Type B pancreatic cell (in vitro differentiated cells): ENCODE results near the gene DGKZ. TPM values are rescaled to one million over a fixed set of nuclear protein-coding genes. Genes with fewer than 3 reads are reported as not detected.

Experiments used
- DNase-seq: peaks from one replicate; pipeline ENCODE4 v3.0.0; 2021; ENCODE audit warnings: mixed read lengths; ENCODE audit not compliant: unreplicated experiment; ENCODE audit errors: extremely low spot score
- H3K27ac Mint-ChIP-seq: 2 replicates; pipeline ENCODE4 v1.8.0; 2021; ENCODE audit warnings: mild to moderate bottlenecking, mixed read lengths
- H3K27me3 Mint-ChIP-seq: 2 replicates; pipeline ENCODE4 v1.8.0; 2021; ENCODE audit warnings: mixed read lengths
- H3K36me3 Mint-ChIP-seq: 2 replicates; pipeline ENCODE4 v1.8.0; 2021; ENCODE audit warnings: mixed read lengths
- H3K4me1 Mint-ChIP-seq: one replicate; pipeline ENCODE4 v1.8.0; 2021; ENCODE audit warnings: mixed read lengths; ENCODE audit not compliant: unreplicated experiment
- H3K4me3 Mint-ChIP-seq: 2 replicates; pipeline ENCODE4 v1.8.0; 2021; ENCODE audit warnings: mild to moderate bottlenecking, mixed read lengths
- H3K9me3 Mint-ChIP-seq: 2 replicates; pipeline ENCODE4 v1.8.0; 2021; ENCODE audit warnings: mixed read lengths
- total RNA-seq: library from RNA; stranded (reverse); gene quantifications from 2 replicates; pipeline ENCODE4 v1.2.1, GENCODE V29; 2021; ENCODE audit warnings: low replicate concordance
- TF ChIP-seq, protein P1 (sequence below): fragments of 200-600 bp; sonication (generic); conservative IDR thresholded peaks from 2 replicates; pipeline ENCODE4 v1.5.0; 2021; ENCODE audit warnings: antibody characterized with exemption, mild to moderate bottlenecking

Gene DGKZ
- total RNA-seq, 1 donor from 2014 or later, result 50.0 TPM

GRCh38 chr11:46393759-46394158 is 46.5 kb downstream of the DGKZ start:
- Mint-ChIP-seq H3K36me3 (no peaks in the 10 kb centered on the region), H3K27ac (no peak overlapping the region), H3K4me1 (peaks cover 8% of the 10 kb centered on the region), H3K27me3 (peaks cover 38% of the 10 kb centered on the region), H3K4me3 (peak overlapping the region; percentile 87), H3K9me3 (no peaks in the 10 kb centered on the region)
- TF ChIP-seq, protein P1, sequence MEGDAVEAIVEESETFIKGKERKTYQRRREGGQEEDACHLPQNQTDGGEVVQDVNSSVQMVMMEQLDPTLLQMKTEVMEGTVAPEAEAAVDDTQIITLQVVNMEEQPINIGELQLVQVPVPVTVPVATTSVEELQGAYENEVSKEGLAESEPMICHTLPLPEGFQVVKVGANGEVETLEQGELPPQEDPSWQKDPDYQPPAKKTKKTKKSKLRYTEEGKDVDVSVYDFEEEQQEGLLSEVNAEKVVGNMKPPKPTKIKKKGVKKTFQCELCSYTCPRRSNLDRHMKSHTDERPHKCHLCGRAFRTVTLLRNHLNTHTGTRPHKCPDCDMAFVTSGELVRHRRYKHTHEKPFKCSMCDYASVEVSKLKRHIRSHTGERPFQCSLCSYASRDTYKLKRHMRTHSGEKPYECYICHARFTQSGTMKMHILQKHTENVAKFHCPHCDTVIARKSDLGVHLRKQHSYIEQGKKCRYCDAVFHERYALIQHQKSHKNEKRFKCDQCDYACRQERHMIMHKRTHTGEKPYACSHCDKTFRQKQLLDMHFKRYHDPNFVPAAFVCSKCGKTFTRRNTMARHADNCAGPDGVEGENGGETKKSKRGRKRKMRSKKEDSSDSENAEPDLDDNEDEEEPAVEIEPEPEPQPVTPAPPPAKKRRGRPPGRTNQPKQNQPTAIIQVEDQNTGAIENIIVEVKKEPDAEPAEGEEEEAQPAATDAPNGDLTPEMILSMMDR, result no peak
- no peak for DNase-seq

DNA sequence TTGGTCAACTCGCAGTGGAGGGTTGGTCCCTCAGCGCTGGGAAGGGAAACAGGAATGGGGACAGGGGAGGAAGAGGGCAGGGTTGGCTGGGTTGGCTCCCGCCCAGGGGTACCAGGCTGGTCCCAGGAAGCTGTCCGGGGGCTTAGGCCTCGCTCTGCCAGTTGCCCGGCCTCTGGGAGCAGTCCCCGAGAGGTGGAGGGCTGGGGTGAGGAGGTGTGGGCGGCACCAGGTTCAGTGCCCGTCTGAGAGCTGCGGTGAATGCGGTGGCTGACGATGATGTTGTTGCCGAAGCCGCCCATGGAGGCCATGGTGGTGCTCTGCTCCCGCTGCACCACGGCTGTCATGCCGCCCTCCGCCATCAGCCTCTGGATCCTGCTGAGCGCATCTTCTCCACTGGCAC is 50.3 kb downstream of the DGKZ start:
- Mint-ChIP-seq H3K4me3 (no peak overlapping the region), H3K4me1 (peaks cover 7% of the 10 kb centered on the region), H3K9me3 (no peaks in the 10 kb centered on the region), H3K27ac (no peak overlapping the region), H3K36me3 (no peaks in the 10 kb centered on the region), H3K27me3 (peaks cover 16% of the 10 kb centered on the region)
- DNase-seq, result no peak
- TF ChIP-seq, protein P1, result no peak

DNA sequence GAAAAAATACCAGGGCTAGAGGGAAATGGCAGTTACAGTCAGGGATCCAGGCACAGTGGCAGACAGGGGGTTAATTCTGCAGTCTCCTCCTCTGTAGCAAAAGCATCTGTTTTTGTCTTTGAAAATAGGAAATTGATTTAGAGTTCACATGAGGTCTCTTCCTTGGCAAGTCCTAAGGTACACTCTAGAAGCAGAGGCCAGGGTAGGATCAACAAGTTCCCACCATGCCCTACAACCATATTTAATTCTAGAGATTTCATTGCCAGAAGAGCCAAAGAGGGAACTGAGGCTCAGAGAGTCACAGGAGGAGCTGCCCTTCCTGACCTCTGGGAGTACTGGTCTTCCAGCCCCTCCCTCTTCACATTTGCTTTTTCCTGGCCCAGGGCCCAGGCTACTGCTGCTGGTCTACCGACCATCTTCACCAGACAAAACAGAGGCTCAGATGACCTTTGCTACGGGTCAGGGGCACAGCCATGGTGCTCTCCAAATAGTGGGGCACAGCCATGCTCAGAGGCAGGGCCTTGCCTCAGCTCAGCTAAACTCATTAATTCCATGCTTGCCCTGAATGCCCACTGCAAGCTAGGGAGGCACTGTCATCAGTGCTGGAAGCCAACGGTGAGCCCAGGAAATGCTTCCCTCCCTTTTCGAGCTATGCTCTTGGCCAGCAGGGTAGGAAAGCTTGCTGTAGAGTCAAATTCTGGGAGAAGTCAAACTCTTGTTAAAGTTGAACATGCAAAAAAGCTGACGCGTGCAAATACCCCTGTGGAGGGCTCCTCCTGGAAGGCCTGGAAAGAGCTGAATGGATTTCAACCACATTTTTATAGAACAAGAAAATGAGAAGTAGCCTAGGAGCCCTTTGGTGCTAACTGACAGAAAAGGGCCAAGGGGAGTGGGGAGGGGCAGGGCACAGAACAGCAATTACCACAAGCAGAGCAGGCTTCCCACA is 56.0 kb downstream of the DGKZ start:
- Mint-ChIP-seq H3K27me3 (no peaks in the 10 kb centered on the region), H3K4me3 (no peak overlapping the region), H3K4me1 (peaks cover 14% of the 10 kb centered on the region), H3K27ac (no peak overlapping the region), H3K9me3 (no peaks in the 10 kb centered on the region), H3K36me3 (peaks cover 8% of the 10 kb centered on the region)
- DNase-seq, result no peak
- TF ChIP-seq, protein P1, result no peak

DNA sequence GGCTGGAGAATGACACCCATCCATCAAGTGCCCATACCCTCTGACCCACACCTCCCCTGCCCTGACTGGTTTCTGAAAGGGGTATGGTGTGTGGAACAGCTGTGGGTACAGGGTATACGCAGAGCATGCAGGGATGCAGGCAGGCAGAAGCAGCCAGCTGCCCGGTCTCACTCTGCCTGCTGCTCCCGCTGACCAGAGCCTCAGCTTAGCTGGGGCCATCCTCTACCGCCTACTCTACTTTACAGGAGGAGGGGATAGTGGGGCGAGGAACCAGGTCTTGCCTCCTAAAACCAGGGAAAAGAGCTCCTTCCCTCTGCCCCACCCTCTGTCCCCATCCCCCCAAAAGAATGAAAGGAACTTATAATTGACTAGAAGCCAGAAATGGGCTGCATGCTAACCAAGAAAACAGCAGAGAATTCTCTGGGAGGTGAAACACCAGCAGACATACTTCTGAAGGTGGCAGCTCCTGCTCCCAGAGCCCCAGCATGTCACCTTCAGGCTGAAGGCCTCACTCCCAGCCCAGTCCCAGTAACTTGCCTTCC is 57.3 kb downstream of the DGKZ start:
- peaks cover 8% of the 10 kb centered on the region for H3K36me3 Mint-ChIP-seq
- no peak overlapping the region for H3K4me3 Mint-ChIP-seq
- DNase-seq, result no peak
- peaks cover 14% of the 10 kb centered on the region for H3K4me1 Mint-ChIP-seq
- no peak overlapping the region for H3K27ac Mint-ChIP-seq
- TF ChIP-seq, protein P1, result no peak
- no peaks in the 10 kb centered on the region for H3K27me3 Mint-ChIP-seq
- H3K9me3 Mint-ChIP-seq, result no peaks in the 10 kb centered on the region

DNA sequence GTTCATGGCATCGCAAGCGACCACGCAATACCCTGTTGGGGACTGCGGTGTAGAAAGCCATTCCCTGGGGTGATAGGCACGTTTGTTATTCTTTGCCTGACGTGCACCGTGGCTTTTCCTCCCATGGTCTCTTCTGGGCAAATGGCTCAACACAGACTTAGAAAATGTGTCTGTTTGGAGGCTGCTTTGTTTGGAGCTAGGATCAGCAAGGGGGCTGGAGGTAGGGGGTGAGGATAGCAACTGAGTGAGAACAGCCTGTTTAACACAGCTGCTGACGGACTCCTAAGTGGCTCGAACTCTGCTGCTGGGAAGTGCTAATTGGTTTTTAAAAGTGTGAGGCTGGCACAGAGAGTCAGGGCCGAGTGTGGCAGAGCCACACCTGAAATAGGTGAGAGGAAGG is 60.4 kb downstream of the DGKZ start:
- TF ChIP-seq, protein P1, result no peak
- no peak for DNase-seq
- no peaks in the 10 kb centered on the region for H3K9me3 Mint-ChIP-seq
- H3K27ac Mint-ChIP-seq, result no peak overlapping the region
- H3K36me3 Mint-ChIP-seq, result peaks cover 8% of the 10 kb centered on the region
- no peaks in the 10 kb centered on the region for H3K27me3 Mint-ChIP-seq
- H3K4me3 Mint-ChIP-seq, result no peak overlapping the region
- peaks cover 13% of the 10 kb centered on the region for H3K4me1 Mint-ChIP-seq
